Measurements from ENCODE around the gene GDF11. TPM values are rescaled to one million over a fixed set of nuclear protein-coding genes. Genes with fewer than 3 reads are reported as not detected.

GDF11 gene
- total RNA-seq, 4 donors from 2014 or later = 0.77 to 17.1 (median 5.0) TPM

- no peak for DNase-seq
- Histone ChIP-seq H3K4me3 (no peak overlapping the region), H3K27ac (no peak overlapping the region), H3K36me3 (no peaks in the 10 kb centered on the region), H3K27me3 (no peaks in the 10 kb centered on the region), H3K9me3 (no peaks in the 10 kb centered on the region), H3K4me1 (no peaks in the 10 kb centered on the region)
- no peak for TF ChIP-seq POLR2A (IDR thresholded peaks at IDR 0.05)
- TF ChIP-seq CTCF (IDR thresholded peaks at IDR 0.05) = no peak
- intact Hi-C loops (cut with DNase I; ENCODE audit: low total_unique reads) = no loop called here
Measured at GRCh38 chr12:55699471-55700055, 43.4 kb upstream of the GDF11 start.

- no peak overlapping the region for H3K4me3 ChIP-seq
- DNase-seq = no peak
- H3K27me3 ChIP-seq = no peaks in the 10 kb centered on the region
- no peak for TF ChIP-seq POLR2A (IDR thresholded peaks at IDR 0.05)
- no peak for TF ChIP-seq CTCF (IDR thresholded peaks at IDR 0.05)
- H3K27ac ChIP-seq = no peak overlapping the region
- no peaks in the 10 kb centered on the region for H3K4me1 ChIP-seq
- H3K9me3 ChIP-seq = no peaks in the 10 kb centered on the region
- no peaks in the 10 kb centered on the region for H3K36me3 ChIP-seq
- intact Hi-C loops (cut with DNase I; ENCODE audit: low total_unique reads) = no loop called here
Measured at GRCh38 chr12:55700255-55701018, 42.5 kb upstream of the GDF11 start.

- no peak overlapping the region for H3K4me3 ChIP-seq
- H3K27ac ChIP-seq = peak overlapping the region in 1 of 2 donors; percentile 74
- no peak for DNase-seq
- H3K4me1 ChIP-seq = no peaks in the 10 kb centered on the region
- H3K9me3 ChIP-seq = no peaks in the 10 kb centered on the region
- H3K27me3 ChIP-seq = no peaks in the 10 kb centered on the region
- TF ChIP-seq CTCF (IDR thresholded peaks at IDR 0.05) = no peak
- no peak for TF ChIP-seq POLR2A (IDR thresholded peaks at IDR 0.05)
- intact Hi-C loops (cut with DNase I; ENCODE audit: low total_unique reads) = no loop called here
- no peaks in the 10 kb centered on the region for H3K36me3 ChIP-seq
Measured at GRCh38 chr12:55702861-55703260, 40.1 kb upstream of the GDF11 start.

- no peak for DNase-seq
- H3K4me3 ChIP-seq = no peak overlapping the region
- H3K9me3 ChIP-seq = no peaks in the 10 kb centered on the region
- no peaks in the 10 kb centered on the region for H3K36me3 ChIP-seq
- H3K27ac ChIP-seq = peak overlapping the region; percentile 74 to 82
- H3K4me1 ChIP-seq = peaks cover 0 to 2% of the 10 kb centered on the region in 2 donors
- no peaks in the 10 kb centered on the region for H3K27me3 ChIP-seq
- intact Hi-C loops (cut with DNase I; ENCODE audit: low total_unique reads) = no loop called here
- TF ChIP-seq CTCF (IDR thresholded peaks at IDR 0.05) (no peak), POLR2A (IDR thresholded peaks at IDR 0.05) (no peak)
Measured at GRCh38 chr12:55703288-55703687, 39.6 kb upstream of the GDF11 start.

Measured in uterus (tissue), 4 donors.